Subcutaneous abdominal adipose tissue (tissue), 5 donors: ENCODE results near the gene ITGBL1.

Experiments used
- H3K27ac ChIP-seq: one replicate; pipeline ENCODE4 v1.7.0; 2013; ENCODE audit warnings: low read depth, mild to moderate bottlenecking, inconsistent platforms, low read length, moderate library complexity
- H3K27me3 ChIP-seq, 5 donors: one replicate each; pipeline ENCODE4 v1.7.0; 2013; ENCODE audit warnings: low read length in 5 of 5, inconsistent platforms in 1 of 5; ENCODE audit not compliant: control insufficient read depth in 5 of 5, insufficient read depth in 4 of 5
- H3K36me3 ChIP-seq, 5 donors: one replicate each; pipeline ENCODE4 v1.7.0; 2013; ENCODE audit warnings: low read length in 5 of 5; ENCODE audit not compliant: control insufficient read depth in 5 of 5, insufficient read depth in 5 of 5
- H3K4me1 ChIP-seq, 5 donors: one replicate each; pipeline ENCODE4 v1.7.0; 2013; ENCODE audit warnings: low read length in 5 of 5, mild to moderate bottlenecking in 3 of 5, moderate library complexity in 1 of 5; ENCODE audit not compliant: control insufficient read depth in 5 of 5, insufficient read depth in 5 of 5
- H3K4me3 ChIP-seq, 5 donors: one replicate each; pipeline ENCODE4 v1.7.0; 2013; ENCODE audit warnings: low read length in 5 of 5, low read depth in 1 of 5
- H3K9ac ChIP-seq, 5 donors: one replicate each; pipeline ENCODE4 v1.7.0; 2013; ENCODE audit warnings: low read length in 5 of 5, mild to moderate bottlenecking in 4 of 5, moderate library complexity in 3 of 5
- H3K9me3 ChIP-seq, 5 donors: one replicate each; pipeline ENCODE4 v1.7.0; 2013; ENCODE audit warnings: low read length in 5 of 5; ENCODE audit not compliant: control insufficient read depth in 5 of 5
- donor health status: healthy.
- donor health status: healthy.
- donor health status: healthy.
- donor health status: healthy.
- donor health status: healthy.

Gene ITGBL1

DNA sequence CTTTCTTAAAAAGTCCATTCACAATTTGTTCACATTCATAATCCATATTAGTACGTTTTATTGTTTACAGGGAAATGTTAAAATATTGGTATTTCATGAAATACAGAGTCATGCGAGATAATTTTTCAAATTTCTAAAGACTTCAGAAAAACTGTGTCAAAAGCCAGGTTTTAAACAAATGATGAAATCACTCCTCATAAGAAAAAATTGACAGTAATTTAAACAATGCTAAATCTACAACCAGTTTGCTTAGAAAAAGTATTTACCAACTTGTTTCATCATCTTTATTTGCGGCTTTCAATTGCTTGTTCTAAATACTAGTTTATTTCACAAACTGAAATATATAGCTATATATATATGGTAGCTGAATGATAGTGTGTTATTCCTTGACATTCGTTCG is 35.0 kb upstream of the ITGBL1 start:
- H3K27me3 ChIP-seq, result peaks cover 0 to 13% (median 4%) of the 10 kb centered on the region in 5 donors
- H3K9me3 ChIP-seq, result no peaks in the 10 kb centered on the region
- no peak overlapping the region for H3K4me3 ChIP-seq
- H3K27ac ChIP-seq, result no peak overlapping the region
- H3K4me1 ChIP-seq, result peaks cover 0 to 9% (median 6%) of the 10 kb centered on the region in 5 donors
- no peaks in the 10 kb centered on the region for H3K36me3 ChIP-seq
- no peak overlapping the region for H3K9ac ChIP-seq

DNA sequence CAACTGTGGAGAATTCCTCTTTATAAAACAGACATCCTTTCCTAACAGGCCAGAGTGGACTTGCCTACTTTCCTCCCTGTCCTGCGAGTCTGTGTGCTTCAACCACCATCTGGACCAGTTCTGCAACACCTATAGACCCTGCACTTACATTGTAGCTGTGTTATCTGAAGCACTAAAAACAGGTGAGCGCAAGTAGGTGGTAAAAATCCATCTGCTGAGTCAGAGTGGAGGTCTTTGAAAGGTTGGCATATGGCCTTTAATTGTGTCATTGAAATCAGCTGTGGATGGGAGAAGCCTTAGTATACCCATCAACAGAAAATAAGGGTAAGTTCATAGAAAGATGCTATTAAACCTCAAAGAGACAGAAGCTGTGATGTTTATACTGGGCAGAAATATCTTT is 28.6 kb upstream of the ITGBL1 start:
- no peaks in the 10 kb centered on the region for H3K36me3 ChIP-seq
- H3K27me3 ChIP-seq, result no peaks in the 10 kb centered on the region
- no peak overlapping the region for H3K9ac ChIP-seq
- H3K27ac ChIP-seq, result no peak overlapping the region
- H3K9me3 ChIP-seq, result no peaks in the 10 kb centered on the region
- H3K4me1 ChIP-seq, result no peaks in the 10 kb centered on the region
- H3K4me3 ChIP-seq, result no peak overlapping the region

DNA sequence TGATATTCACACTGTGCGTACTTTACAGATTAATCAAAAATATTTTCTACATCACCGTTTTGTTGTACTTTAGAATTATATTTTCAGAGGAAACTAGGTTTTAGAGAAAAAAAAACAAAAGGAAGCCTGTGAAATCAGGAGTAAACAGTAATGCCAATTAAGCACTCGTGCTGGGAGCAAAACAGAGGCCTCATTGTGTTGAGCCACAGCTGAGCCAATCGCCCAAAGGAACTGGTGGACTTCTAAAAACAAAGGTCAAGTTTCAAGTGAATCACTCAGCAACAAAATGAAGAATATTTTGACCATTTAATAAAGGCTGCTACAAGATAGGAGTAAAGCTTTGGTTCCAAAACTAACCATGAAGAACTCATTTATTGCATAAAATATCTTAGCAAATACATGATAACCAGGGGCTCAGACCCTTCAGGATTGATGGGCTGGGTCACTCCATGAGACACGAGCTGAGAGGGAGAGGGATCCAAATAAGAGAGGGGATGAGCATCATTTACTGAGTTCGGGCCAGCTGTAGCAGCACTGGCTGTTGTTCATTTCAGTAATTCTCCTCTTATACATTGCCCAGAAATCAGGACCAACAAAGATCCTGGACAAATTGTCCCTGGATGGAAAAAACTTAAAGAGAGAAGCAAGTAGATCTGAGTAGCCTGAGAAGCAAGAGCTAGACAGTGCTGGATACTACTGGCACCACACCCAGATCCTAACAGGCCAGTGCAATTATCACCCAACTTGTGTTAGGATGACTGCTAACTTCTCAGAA is 27.9 kb upstream of the ITGBL1 start:
- Histone ChIP-seq H3K9ac (no peak overlapping the region), H3K27ac (no peak overlapping the region)

DNA sequence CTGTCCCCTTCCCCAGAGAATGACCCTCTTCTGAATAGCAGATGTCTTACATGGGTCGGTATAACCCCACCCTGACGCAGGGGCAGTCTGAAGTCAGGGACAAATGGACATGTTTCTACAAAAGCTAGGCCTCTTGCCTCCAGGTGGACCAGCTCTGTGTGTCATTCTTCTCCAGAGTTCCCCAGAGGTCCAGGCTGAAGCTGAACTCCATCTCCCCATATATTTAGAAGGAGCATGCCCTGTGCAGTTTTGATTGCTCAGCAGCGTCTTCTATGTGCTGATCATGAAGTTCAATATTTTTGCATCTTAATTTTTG is 27.4 kb upstream of the ITGBL1 start:
- peaks cover 0 to 2% (median 0%) of the 10 kb centered on the region in 5 donors for H3K27me3 ChIP-seq
- no peak overlapping the region for H3K27ac ChIP-seq
- no peaks in the 10 kb centered on the region for H3K36me3 ChIP-seq
- no peak overlapping the region for H3K4me3 ChIP-seq
- no peaks in the 10 kb centered on the region for H3K4me1 ChIP-seq
- H3K9ac ChIP-seq, result no peak overlapping the region
- no peaks in the 10 kb centered on the region for H3K9me3 ChIP-seq

More for the DNA sequence above, 27.9 kb upstream of the ITGBL1 start:
- Histone ChIP-seq H3K4me3 (no peak overlapping the region), H3K36me3 (no peaks in the 10 kb centered on the region), H3K9me3 (no peaks in the 10 kb centered on the region), H3K27me3 (peaks cover 0 to under 1% (median 0%) of the 10 kb centered on the region in 5 donors), H3K4me1 (no peaks in the 10 kb centered on the region)

DNA sequence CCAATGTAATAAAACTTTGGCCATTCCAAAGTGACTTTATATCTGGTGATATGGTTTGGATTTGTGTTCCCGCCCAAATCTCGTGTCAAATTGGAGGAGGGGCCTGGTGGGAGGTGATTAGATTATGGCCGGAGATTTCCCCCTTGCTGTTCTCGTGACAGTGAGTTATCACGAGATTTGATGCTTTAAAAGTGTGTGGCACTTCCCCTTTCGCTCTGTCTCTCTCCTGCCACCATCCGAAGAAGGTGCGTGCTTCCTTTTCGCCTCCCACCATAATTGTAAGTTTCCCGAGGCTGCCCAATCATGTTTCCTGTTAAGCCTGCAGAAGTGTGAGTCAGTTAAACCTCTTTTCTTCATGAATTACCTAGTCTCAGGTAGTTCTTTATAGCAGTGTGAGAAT is 26.9 kb upstream of the ITGBL1 start:
- Histone ChIP-seq H3K4me3 (no peak overlapping the region), H3K9ac (no peak overlapping the region), H3K36me3 (no peaks in the 10 kb centered on the region), H3K4me1 (no peaks in the 10 kb centered on the region), H3K9me3 (no peaks in the 10 kb centered on the region), H3K27me3 (peaks cover 0 to 2% (median 0%) of the 10 kb centered on the region in 5 donors), H3K27ac (no peak overlapping the region)

DNA sequence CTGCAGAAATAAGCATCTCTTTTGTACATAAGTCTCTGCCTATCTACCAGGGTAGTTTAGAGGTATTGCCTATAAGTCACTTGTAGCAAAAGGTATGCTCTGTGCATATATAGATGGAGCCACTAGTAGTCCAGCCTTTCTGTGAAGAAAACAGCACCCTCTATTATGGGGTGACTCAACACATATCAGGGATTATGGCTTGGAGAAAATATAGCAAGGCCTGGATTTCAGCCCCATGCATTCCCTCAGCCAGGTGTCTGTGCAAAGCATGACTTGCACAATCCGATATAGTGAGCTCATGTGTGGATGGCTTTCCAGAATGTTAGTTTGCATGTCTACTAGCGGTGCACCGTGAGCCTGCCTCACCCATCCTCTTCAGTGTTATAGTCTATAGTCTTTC is 22.7 kb upstream of the ITGBL1 start:
- Histone ChIP-seq H3K36me3 (no peaks in the 10 kb centered on the region), H3K9me3 (no peaks in the 10 kb centered on the region), H3K27ac (no peak overlapping the region), H3K9ac (no peak overlapping the region), H3K4me1 (no peaks in the 10 kb centered on the region), H3K27me3 (peaks cover 0 to 2% (median 0%) of the 10 kb centered on the region in 5 donors), H3K4me3 (no peak overlapping the region)

DNA sequence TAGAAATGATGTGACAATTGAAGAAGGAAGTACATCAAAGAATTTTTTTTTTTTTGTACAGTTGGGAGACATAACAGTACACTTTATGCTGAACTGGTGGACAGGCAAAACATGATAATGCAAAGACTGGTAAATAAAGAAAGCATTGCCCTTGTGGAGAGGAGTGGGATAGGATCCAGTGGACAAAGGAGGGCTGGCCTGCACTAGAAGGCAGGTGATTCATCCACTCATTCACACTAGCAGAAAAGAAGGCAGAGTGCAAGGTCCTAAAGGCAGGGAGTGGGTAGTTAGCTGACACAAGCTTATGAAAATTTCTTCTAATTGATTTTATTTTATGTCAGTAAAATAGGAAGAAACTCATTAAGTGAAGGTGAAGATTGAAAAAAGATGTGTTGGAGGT is 18.6 kb upstream of the ITGBL1 start:
- H3K27me3 ChIP-seq, result peaks cover 0 to 2% (median 0%) of the 10 kb centered on the region in 5 donors
- no peaks in the 10 kb centered on the region for H3K4me1 ChIP-seq
- no peak overlapping the region for H3K4me3 ChIP-seq
- H3K36me3 ChIP-seq, result no peaks in the 10 kb centered on the region
- H3K9ac ChIP-seq, result no peak overlapping the region
- no peaks in the 10 kb centered on the region for H3K9me3 ChIP-seq
- no peak overlapping the region for H3K27ac ChIP-seq

DNA sequence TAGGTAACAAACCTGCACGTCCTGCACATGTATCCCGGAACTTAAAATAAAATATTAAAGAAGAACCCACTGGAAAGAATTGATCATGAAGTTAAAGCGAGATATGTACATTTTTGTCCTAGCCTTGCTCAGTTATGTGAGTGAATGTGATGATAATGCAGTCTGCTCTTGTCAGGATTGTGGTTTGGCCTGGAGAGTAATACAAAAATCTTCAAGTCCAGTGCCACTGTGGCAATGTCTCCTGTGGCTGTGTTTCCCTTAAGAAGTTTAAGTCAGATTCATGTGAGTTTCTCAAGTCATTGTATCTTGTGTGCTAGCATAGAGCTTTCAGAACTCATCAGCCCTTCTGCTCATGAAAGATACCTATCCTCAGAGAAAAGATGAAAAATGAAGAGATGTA is 18.0 kb upstream of the ITGBL1 start:
- Histone ChIP-seq H3K9ac (no peak overlapping the region), H3K27ac (no peak overlapping the region), H3K4me3 (no peak overlapping the region), H3K9me3 (no peaks in the 10 kb centered on the region), H3K4me1 (no peaks in the 10 kb centered on the region), H3K36me3 (no peaks in the 10 kb centered on the region), H3K27me3 (peaks cover 0 to 2% (median 0%) of the 10 kb centered on the region in 5 donors)

DNA sequence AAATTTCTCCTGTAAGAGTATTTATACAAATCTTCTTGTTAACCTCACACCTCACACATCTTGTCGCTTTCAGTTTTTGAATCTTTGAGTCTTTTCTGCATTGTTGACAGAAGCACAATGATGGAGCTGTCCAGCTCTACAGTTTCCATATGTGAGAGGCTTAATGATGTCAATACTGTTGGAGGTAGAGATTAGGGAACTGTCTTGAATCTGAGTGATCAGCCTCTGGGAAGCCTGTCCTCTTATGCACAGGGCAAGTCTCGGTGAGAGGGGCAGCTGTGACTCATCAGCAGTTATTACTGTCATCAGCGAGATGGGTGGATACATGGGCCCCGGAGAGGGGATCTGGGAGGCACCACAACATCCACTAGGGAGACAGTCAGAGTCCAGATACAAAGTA is 4.6 kb upstream of the ITGBL1 start:
- Histone ChIP-seq H3K4me1 (peaks cover 0 to 5% (median 5%) of the 10 kb centered on the region in 5 donors), H3K27ac (no peak overlapping the region), H3K9me3 (no peaks in the 10 kb centered on the region), H3K9ac (no peak overlapping the region), H3K36me3 (no peaks in the 10 kb centered on the region), H3K4me3 (no peak overlapping the region), H3K27me3 (no peaks in the 10 kb centered on the region)

DNA sequence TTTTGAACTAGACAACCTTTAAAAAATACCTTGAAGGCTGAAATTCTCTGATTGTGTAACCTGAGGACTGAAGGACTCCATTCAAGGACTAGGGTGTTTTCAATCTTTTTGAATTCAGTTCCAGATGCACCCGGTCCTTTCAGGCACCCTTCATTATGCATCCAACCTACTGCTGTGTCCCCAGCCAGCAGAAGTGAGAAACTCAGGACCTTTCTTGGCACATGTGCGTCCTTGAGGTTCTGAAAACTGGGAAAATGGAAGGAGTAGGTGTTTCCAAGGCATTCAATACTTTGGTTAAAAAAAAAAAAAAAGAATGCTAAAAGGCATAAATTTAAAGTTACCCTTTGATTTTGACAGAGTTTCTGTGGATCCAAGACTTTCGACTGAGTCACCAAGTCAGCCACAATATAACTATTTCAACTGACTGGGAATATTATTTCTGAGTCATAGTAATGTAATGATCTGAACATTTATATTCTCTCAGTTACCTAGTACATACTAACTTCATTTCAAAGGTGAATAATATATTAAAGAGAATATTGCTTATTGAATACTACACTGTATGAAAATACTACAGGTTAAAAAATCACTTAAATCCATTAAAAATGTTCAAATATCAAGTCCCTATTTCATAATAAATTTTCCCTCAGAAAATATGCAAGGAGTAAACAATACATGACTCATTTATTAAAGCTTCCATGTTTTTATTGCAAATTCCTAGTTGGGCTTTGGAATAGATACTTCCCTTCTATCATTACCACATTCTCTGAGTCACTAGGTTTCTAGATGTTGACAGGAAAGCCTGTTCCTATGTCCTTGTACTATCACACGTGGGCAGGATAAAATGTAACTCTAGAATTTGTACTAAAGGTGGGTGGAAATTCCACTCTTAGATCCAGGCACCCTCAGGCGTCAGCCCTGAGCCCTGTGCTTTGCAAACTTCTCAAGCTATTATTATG is 2.4 kb upstream of the ITGBL1 start:
- Histone ChIP-seq H3K9ac (no peak overlapping the region), H3K27me3 (peaks cover 0 to 9% (median 0%) of the 10 kb centered on the region in 5 donors), H3K4me1 (peaks cover 0 to 17% (median 13%) of the 10 kb centered on the region in 5 donors), H3K9me3 (no peaks in the 10 kb centered on the region), H3K36me3 (no peaks in the 10 kb centered on the region), H3K4me3 (no peak overlapping the region), H3K27ac (no peak overlapping the region)
